Hematopoietic multipotent progenitor cell (in vitro differentiated cells): ENCODE data around the gene VIPR2. TPM values are rescaled to one million over a fixed set of nuclear protein-coding genes. Genes with fewer than 3 reads are reported as not detected.
"Not testable (repeated sequence)": the region's sequence is repeated elsewhere in the genome, so short reads cannot be mapped to it uniquely, and the experiment has no call there.

ENCODE experiments used
- DNase-seq, 3 donors: peaks; one replicate each; pipeline ENCODE4 v3.0.0-alpha.2; 2011 to 2015; ENCODE audit warnings: low read depth in 2 of 3, low spot score in 2 of 3
- total RNA-seq: library from RNA; depleted of rRNA; stranded (reverse); fragments of >200 nt; gene quantifications from one replicate; pipeline ENCODE4 v1.2.3, GENCODE V29; 2012

VIPR2 gene
- total RNA-seq, 1 donor = 0.27 TPM

- no peak for DNase-seq
Observed at GRCh38 chr7:158997471-158997870, 147.2 kb downstream of the VIPR2 start.

GRCh38 chr7:158997110-158997453, 147.6 kb downstream of the VIPR2 start:
- DNase-seq = no peak

DNA sequence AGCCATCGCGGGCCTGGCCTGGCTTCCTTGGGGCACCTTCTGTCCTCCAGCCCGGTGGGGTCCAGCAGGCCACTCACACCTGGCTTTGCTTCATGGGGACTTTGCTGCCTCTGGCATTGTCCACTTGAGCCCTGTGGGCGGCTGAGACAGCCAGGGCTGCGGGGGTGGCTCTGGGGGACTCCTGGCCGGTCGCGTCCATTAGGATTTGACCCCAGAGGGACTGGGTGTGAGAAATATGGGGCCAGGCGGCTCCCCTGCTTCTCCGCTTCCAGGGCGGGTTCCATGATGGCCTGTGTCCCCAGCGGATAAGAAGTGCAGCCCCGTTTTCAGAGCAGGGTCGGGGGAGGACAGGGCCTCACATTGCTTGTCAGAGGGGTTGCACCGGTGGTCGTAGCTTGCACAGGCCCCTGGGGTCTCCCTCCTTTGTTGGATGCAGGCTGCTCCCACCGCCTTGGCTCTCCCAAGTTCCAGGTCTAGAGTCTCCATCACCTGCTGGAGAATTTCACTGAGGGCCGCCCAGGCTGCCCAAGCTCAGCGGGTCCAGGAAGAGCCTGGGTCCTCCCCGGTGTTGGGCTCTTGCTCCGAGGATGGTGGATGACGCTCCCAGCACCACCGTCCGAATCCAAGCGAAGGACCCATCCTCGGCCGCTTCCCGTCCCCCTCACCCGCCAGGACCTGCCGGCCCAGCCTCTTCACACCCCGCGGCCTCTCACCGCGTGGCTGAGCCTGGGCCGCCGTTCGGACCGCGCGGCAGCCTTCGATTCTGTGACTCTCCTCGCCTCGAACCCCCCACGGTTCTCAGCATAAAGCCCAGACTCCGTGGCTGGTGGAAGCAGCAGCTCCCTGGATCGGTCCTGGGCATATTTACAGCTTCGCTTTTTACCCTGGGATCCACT, 148.2 kb downstream of the VIPR2 start:
- DNase-seq = no peak

GRCh38 chr7:158995514-158995913, 149.2 kb downstream of the VIPR2 start:
- no peak for DNase-seq

DNA sequence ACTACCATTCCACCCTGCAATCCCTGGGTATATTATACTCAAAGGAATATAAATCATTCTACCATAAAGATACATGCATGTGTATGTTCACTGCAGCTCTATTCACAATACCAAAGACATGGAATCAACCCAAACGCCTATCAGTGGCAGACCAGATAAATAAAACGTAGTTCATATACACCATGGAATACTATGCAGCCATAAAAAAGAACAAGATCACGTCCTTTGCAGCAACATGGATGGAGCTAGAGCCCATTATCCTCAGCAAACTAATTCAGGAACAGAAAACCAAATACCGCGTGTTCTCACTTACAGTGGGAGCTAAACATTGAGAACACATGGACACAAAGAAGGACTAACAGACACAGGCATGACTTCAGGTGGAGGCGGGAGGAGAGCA, 150.0 kb downstream of the VIPR2 start:
- DNase-seq = no peak

DNA sequence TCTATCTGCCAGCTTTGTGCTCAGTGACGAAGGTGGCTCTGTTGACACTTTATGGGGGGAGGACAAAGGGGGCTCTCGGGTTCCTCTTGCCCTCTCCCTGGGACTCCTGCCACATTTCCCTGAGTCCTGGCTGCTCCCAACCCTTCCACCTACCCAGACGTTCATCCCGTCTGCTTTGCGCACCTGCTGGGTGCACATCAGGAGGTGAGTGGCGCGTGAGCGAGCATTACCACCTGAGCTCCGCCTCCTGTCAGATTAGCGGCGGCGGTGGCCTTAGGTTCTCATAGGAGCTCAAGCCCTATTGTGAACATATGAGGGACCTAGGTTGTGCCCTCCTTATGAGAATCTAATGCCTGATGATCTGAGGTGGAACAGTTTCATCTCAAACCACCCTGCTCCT, 151.1 kb downstream of the VIPR2 start:
- no peak for DNase-seq

DNA sequence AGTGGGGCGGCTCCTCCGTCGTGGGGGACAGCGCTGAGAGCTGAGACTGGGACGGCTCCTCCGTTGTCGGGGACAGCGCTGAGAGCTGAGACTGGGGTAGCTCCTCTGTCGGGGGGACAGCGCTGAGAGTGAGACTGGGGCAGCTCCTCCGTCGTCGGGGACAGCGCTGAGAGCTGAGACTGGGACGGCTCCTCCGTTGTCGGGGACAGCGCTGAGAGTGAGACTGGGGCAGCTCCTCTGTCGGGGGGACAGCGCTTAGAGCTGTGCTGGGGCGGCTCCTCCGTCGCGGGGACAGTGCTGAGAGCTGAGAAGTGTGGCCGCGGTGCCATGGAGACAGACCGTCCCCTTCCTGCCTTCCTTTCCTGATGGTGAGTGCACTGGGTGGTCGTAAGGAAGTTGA, 151.9 kb downstream of the VIPR2 start:
- DNase-seq = no peak

DNA sequence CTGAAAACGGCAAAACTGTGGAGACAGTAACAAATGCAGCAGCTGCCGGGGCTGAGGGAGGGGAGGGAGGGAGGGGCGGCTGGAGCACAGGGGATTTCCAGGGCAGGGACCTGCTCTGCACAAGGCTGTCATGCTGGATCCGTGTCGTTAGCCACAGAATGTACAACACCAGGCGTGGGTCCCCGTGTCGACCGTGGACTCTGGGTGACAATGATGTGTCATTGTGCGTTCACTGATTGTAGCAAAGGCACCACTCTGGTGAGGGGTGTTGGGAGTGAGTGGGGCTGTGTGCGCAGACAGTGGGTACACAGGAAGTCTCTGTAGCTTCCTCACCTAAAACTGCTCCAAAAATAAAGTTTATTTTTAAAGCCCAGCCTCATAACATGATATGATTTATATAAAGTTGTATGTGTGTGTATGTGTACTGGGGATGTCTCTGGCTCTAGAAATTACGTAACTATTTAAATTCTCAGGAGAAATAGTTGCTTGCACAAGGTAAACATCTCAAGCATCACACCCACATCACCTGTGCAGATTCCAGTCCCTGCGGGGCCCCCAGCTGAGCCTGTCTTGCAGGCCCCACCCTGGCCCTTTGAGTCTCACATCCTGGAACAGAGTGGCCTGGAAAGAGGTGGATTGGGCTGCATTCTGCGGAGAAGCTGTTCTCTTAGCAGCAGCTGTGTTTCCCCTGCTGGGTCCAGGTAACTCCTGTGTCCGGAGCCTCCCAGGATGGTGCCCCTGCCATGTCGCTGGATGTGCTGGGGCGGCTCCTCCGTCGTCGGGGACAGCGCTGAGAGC, 152.6 kb downstream of the VIPR2 start:
- no peak for DNase-seq

GRCh38 chr7:158988996-158989395, 155.7 kb downstream of the VIPR2 start:
- DNase-seq = no peak

DNA sequence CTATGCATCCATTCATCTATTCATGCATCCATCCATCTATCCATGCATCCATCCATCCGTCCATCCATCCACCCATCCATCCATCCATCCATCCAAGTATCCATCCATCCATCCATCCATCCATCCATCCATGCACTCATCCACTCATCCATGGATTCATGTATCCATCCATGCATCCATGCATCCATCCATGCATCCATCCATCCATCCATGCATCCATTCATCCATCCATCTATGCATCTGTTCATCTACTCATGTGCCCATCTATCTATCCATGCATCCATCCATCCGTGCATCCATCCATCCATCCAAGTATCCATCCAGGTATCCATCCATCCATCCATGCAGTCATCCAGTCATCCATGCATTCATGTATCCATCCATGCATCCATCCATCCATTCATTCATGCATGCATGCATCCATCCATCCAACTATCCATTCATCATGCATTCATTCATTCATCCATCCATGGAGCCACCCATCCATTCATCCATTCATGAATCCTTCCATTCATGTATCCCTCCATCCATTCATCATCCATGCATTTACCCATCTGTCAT, 156.3 kb downstream of the VIPR2 start:
- no peak for DNase-seq

- DNase-seq = no peak
Observed at GRCh38 chr7:158987691-158988090, 157.0 kb downstream of the VIPR2 start.

GRCh38 chr7:158985583-158985982, 159.1 kb downstream of the VIPR2 start:
- DNase-seq = no peak

DNA sequence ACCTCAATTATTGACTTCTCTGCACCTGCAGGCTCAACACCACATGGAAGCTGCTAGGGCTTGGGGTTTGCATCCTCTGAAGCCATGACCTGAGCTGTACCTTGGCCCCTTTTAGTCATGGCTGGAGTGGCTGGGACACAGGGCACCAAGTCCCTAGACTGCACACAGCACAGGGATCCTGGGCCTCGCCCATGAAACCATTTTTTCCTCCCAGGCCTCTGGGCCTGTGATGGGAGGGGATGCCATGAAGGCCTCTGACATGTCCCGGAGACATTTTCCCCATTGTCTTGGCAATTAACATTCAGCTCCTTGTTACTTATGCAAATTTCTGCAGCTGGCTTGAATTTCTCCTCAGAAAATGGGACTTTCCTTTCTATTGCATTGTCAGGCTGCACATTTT, 160.7 kb downstream of the VIPR2 start:
- not testable (repeated sequence) for DNase-seq

DNA sequence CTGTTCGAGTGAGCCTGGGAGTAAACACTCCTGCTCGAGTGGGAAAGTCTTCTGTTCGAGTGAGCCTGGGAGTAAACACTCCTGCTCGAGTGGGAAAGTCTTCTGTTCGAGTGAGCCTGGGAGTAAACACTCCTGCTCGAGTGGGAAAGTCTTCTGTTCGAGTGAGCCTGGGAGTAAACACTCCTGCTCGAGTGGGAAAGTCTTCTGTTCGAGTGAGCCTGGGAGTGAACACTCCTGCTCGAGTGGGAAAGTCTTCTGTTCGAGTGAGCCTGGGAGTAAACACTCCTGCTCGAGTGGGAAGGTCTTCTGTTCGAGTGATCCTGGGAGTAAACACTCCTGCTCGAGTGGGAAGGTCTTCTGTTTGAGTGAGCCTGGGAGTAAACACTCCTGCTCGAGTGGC, 162.6 kb downstream of the VIPR2 start:
- not testable (repeated sequence) for DNase-seq

DNA sequence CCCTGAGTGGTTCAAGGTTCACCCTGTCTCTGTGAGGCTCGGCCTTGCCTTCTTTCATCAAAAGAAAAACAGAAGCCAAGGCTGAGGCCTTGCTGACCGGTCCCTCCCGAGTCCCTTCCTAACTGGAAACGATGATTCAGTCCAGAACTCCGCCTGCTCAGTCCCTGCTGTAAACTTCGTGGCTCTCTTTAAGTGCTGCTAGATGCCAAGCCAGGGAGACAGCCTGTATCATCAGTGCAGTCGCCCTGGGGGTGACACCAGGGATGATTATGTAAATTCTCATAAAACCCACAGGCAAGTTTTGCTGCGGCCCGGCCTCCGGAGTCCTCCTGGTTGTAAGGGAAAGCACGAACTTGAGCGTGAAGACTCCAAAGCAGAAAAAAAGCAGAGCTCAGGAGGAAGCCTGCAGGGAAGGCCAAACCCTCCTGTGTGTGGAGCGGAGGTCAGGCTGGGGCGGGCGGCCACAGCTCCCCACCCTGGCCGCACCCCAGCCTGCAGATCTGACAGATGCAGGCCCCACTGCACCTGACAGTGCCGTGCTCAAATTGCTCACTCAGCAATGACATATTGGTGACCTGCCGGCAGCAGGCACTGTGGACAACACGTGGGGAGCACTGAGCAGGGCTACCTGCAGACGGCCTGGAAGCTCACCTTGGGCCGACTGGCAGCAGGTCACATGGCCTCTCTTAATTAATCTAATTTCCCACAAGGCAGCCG, 164.9 kb downstream of the VIPR2 start:
- no peak for DNase-seq

- DNase-seq = no peak
Observed at GRCh38 chr7:158979023-158979529, 165.6 kb downstream of the VIPR2 start.
